Duodenal mucosa (tissue), 2 donors: ENCODE measurements around the gene ATP6V0D1.
A peak's percentile ranks its signal among the peaks of the same experiment; 100 is the strongest.

Source experiments
- H3K27ac ChIP-seq: one replicate; pipeline ENCODE4 v1.7.0; 2013; ENCODE audit warnings: low read depth, low read length
- H3K27me3 ChIP-seq, 2 donors: one replicate each; pipeline ENCODE4 v1.7.0; 2013; ENCODE audit warnings: low read length in 2 of 2, control low read depth in 1 of 2; ENCODE audit not compliant: insufficient read depth in 2 of 2, control insufficient read depth in 1 of 2
- H3K36me3 ChIP-seq, 2 donors: one replicate each; pipeline ENCODE4 v1.7.0; 2013; ENCODE audit warnings: low read length in 2 of 2, control low read depth in 1 of 2; ENCODE audit not compliant: insufficient read depth in 2 of 2, control insufficient read depth in 1 of 2
- H3K4me1 ChIP-seq, 2 donors: one replicate each; pipeline ENCODE4 v1.7.0; 2013; ENCODE audit warnings: low read length in 2 of 2, control low read depth in 1 of 2; ENCODE audit not compliant: insufficient read depth in 2 of 2, control insufficient read depth in 1 of 2
- H3K4me3 ChIP-seq, 2 donors: one replicate each; pipeline ENCODE4 v1.7.0; 2013; ENCODE audit warnings: low read length in 2 of 2, low read depth in 1 of 2
- H3K9ac ChIP-seq, 2 donors: one replicate each; pipeline ENCODE4 v1.7.0; 2013; ENCODE audit warnings: low read length in 2 of 2, low read depth in 1 of 2
- H3K9me3 ChIP-seq, 2 donors: one replicate each; pipeline ENCODE4 v1.7.0; 2013; ENCODE audit warnings: low read length in 2 of 2, control low read depth in 1 of 2; ENCODE audit not compliant: control insufficient read depth in 1 of 2

Gene ATP6V0D1

GRCh38 chr16:67463059-67463458 is 17.9 kb downstream of the ATP6V0D1 start:
- Histone ChIP-seq H3K27me3 (no peaks in the 10 kb centered on the region), H3K4me3 (no peak overlapping the region), H3K9ac (peak overlapping the region; percentile 55 to 76), H3K27ac (peak overlapping the region; percentile 89), H3K4me1 (peaks cover 69 to 73% of the 10 kb centered on the region in 2 donors), H3K36me3 (no peaks in the 10 kb centered on the region), H3K9me3 (no peaks in the 10 kb centered on the region)

- H3K4me1 ChIP-seq: peaks cover 77 to 81% of the 10 kb centered on the region in 2 donors
- H3K27me3 ChIP-seq: no peaks in the 10 kb centered on the region
- no peaks in the 10 kb centered on the region for H3K36me3 ChIP-seq
- H3K4me3 ChIP-seq: peak overlapping the region; percentile 33 to 37
- no peaks in the 10 kb centered on the region for H3K9me3 ChIP-seq
- peak overlapping the region; percentile 89 for H3K27ac ChIP-seq
- H3K9ac ChIP-seq: peak overlapping the region; percentile 55 to 76
Measured at GRCh38 chr16:67462279-67462655, 18.7 kb downstream of the ATP6V0D1 start.

GRCh38 chr16:67461600-67462278 is 19.2 kb downstream of the ATP6V0D1 start:
- peak overlapping the region; percentile 90 for H3K27ac ChIP-seq
- H3K9me3 ChIP-seq: no peaks in the 10 kb centered on the region
- H3K4me3 ChIP-seq: no peak overlapping the region
- no peaks in the 10 kb centered on the region for H3K27me3 ChIP-seq
- peaks cover 82 to 87% of the 10 kb centered on the region in 2 donors for H3K4me1 ChIP-seq
- peak overlapping the region; percentile 55 to 94 for H3K9ac ChIP-seq
- H3K36me3 ChIP-seq: no peaks in the 10 kb centered on the region

- no peaks in the 10 kb centered on the region for H3K9me3 ChIP-seq
- no peak overlapping the region for H3K4me3 ChIP-seq
- H3K27me3 ChIP-seq: no peaks in the 10 kb centered on the region
- no peaks in the 10 kb centered on the region for H3K36me3 ChIP-seq
- peaks cover 86 to 93% of the 10 kb centered on the region in 2 donors for H3K4me1 ChIP-seq
- H3K9ac ChIP-seq: peak overlapping the region; percentile 55 to 94
- peak overlapping the region; percentile 90 for H3K27ac ChIP-seq
Measured at GRCh38 chr16:67460961-67461360, 20.0 kb downstream of the ATP6V0D1 start.

- peak overlapping the region; percentile 55 to 94 for H3K9ac ChIP-seq
Measured at GRCh38 chr16:67460168-67460567, 20.8 kb downstream of the ATP6V0D1 start.

GRCh38 chr16:67459861-67460150 is 21.2 kb downstream of the ATP6V0D1 start:
- Histone ChIP-seq H3K4me1 (peaks cover 80 to 88% of the 10 kb centered on the region in 2 donors), H3K4me3 (peak overlapping the region in 1 of 2 donors; percentile 37), H3K36me3 (no peaks in the 10 kb centered on the region), H3K9ac (peak overlapping the region; percentile 55 to 94), H3K27me3 (no peaks in the 10 kb centered on the region), H3K9me3 (no peaks in the 10 kb centered on the region), H3K27ac (peak overlapping the region; percentile 90)

More at GRCh38 chr16:67460168-67460567, 20.8 kb downstream of the ATP6V0D1 start:
- Histone ChIP-seq H3K36me3 (no peaks in the 10 kb centered on the region), H3K4me1 (peaks cover 84 to 91% of the 10 kb centered on the region in 2 donors), H3K27ac (peak overlapping the region; percentile 90), H3K4me3 (peak overlapping the region in 1 of 2 donors; percentile 37), H3K9me3 (no peaks in the 10 kb centered on the region), H3K27me3 (no peaks in the 10 kb centered on the region)

- Histone ChIP-seq H3K27me3 (no peaks in the 10 kb centered on the region), H3K36me3 (no peaks in the 10 kb centered on the region), H3K27ac (peak overlapping the region; percentile 90), H3K4me1 (peaks cover 77 to 87% of the 10 kb centered on the region in 2 donors), H3K9me3 (no peaks in the 10 kb centered on the region), H3K4me3 (peak overlapping the region; percentile 46 to 62), H3K9ac (peak overlapping the region; percentile 55 to 94)
Measured at GRCh38 chr16:67459066-67459860, 21.7 kb downstream of the ATP6V0D1 start.

- Histone ChIP-seq H3K27me3 (no peaks in the 10 kb centered on the region), H3K27ac (peak overlapping the region; percentile 90), H3K9me3 (no peaks in the 10 kb centered on the region), H3K36me3 (peaks cover 4% of the 10 kb centered on the region in 2 donors), H3K4me3 (peak overlapping the region; percentile 46 to 62), H3K4me1 (peaks cover 81 to 87% of the 10 kb centered on the region in 2 donors), H3K9ac (peak overlapping the region; percentile 55 to 94)
Measured at GRCh38 chr16:67458121-67458641, 22.8 kb downstream of the ATP6V0D1 start.

GRCh38 chr16:67457611-67458010 is 23.3 kb downstream of the ATP6V0D1 start:
- Histone ChIP-seq H3K27me3 (no peaks in the 10 kb centered on the region), H3K4me3 (peak overlapping the region in 1 of 2 donors; percentile 62), H3K9ac (peak overlapping the region; percentile 55 to 94), H3K9me3 (no peaks in the 10 kb centered on the region), H3K4me1 (peaks cover 83 to 87% of the 10 kb centered on the region in 2 donors), H3K27ac (no peak overlapping the region), H3K36me3 (peaks cover 7 to 10% of the 10 kb centered on the region in 2 donors)
